PFSK-1 (cell line): ENCODE measurements around the gene NR5A1.

Source experiments
- FOXP2 ChIP-seq: optimal IDR thresholded peaks from 2 replicates; pipeline ENCODE3; 2011; ENCODE audit warnings: borderline replicate concordance, control low read depth, inconsistent platforms; ENCODE audit not compliant: insufficient read depth; ENCODE audit errors: extremely low read length, extremely low read depth
- POLR2AphosphoS5 ChIP-seq: IDR thresholded peaks from 2 replicates; pipeline ENCODE4 v1.6.1; 2012; ENCODE audit warnings: low read depth, mild to moderate bottlenecking, control low read depth, low read length, moderate library complexity
- REST ChIP-seq, 2 experiments: IDR thresholded peaks; 2 replicates each; pipeline versions ENCODE4 v1.6.1 to v1.8.0; 2011 to 2012; ENCODE audit warnings: low read depth in 2 of 2, low read length in 2 of 2, control low read depth in 1 of 2, inconsistent platforms in 1 of 2, mild to moderate bottlenecking in 1 of 2, moderate library complexity in 1 of 2; ENCODE audit not compliant: insufficient read depth in 1 of 2
- SIN3A ChIP-seq: IDR thresholded peaks from 2 replicates; pipeline ENCODE4 v1.6.1; 2012; ENCODE audit warnings: mild to moderate bottlenecking, low read length, moderate library complexity, borderline replicate concordance; ENCODE audit not compliant: insufficient read depth
- TAF1 ChIP-seq: IDR thresholded peaks from 2 replicates; pipeline ENCODE4 v1.6.1; 2012; ENCODE audit warnings: low read length, control low read depth, borderline replicate concordance; ENCODE audit not compliant: insufficient read depth

The NR5A1 gene

GRCh38 chr9:124474151-124474550, 33.0 kb downstream of the NR5A1 start:
- TF ChIP-seq POLR2AphosphoS5 = no peak
- TF ChIP-seq TAF1 = no peak
- TF ChIP-seq REST (IDR thresholded peaks at IDR 0.05; ENCODE audit: insufficient read depth in 1 of 2, low read depth in 2 of 2, low read length in 2 of 2) = no peak
- no peak for TF ChIP-seq SIN3A
- no peak for TF ChIP-seq FOXP2

GRCh38 chr9:124473310-124473709, 33.9 kb downstream of the NR5A1 start:
- no peak for TF ChIP-seq TAF1
- no peak for TF ChIP-seq FOXP2
- no peak for TF ChIP-seq SIN3A
- no peak for TF ChIP-seq POLR2AphosphoS5
- TF ChIP-seq REST (IDR thresholded peaks at IDR 0.05; ENCODE audit: insufficient read depth in 1 of 2, low read depth in 2 of 2, low read length in 2 of 2) = no peak

- TF ChIP-seq TAF1 = no peak
- no peak for TF ChIP-seq FOXP2
- TF ChIP-seq SIN3A = no peak
- TF ChIP-seq REST (IDR thresholded peaks at IDR 0.05; ENCODE audit: insufficient read depth in 1 of 2, low read depth in 2 of 2, low read length in 2 of 2) = no peak
- TF ChIP-seq POLR2AphosphoS5 = no peak
These were observed 34.4 kb downstream of the NR5A1 start for GRCh38 chr9:124472770-124473169.

GRCh38 chr9:124471761-124472160, 35.4 kb downstream of the NR5A1 start:
- TF ChIP-seq TAF1 (no peak), POLR2AphosphoS5 (no peak), SIN3A (no peak), REST (IDR thresholded peaks at IDR 0.05; ENCODE audit: insufficient read depth in 1 of 2, low read depth in 2 of 2, low read length in 2 of 2) (no peak), FOXP2 (no peak)

GRCh38 chr9:124470726-124471125, 36.5 kb downstream of the NR5A1 start:
- no peak for TF ChIP-seq SIN3A
- TF ChIP-seq REST (IDR thresholded peaks at IDR 0.05; ENCODE audit: insufficient read depth in 1 of 2, low read depth in 2 of 2, low read length in 2 of 2) = no peak
- TF ChIP-seq POLR2AphosphoS5 = no peak
- TF ChIP-seq FOXP2 = no peak
- no peak for TF ChIP-seq TAF1
